T1000 (cell line): ENCODE results near the gene USP21.

Experiments
- DNase-seq: peaks from one replicate; lab custom pipeline; 2025; ENCODE audit warnings: mixed read lengths; lab: John Stamatoyannopoulos, UW

The USP21 gene

GRCh38 chr1:161193561-161194235 is 34.4 kb downstream of the USP21 start:
- DNase-seq, result no peak

GRCh38 chr1:161195171-161195570 is 35.9 kb downstream of the USP21 start:
- DNase-seq, result no peak

- no peak for DNase-seq
These were observed 36.8 kb downstream of the USP21 start for GRCh38 chr1:161196111-161196510.

GRCh38 chr1:161196521-161197451 is 37.5 kb downstream of the USP21 start:
- DNase-seq, result no peak

GRCh38 chr1:161197560-161198193 is 38.4 kb downstream of the USP21 start:
- no peak for DNase-seq

GRCh38 chr1:161198194-161198896 is 39.0 kb downstream of the USP21 start:
- peak; percentile 9 for DNase-seq

- DNase-seq, result no peak
These were observed 39.7 kb downstream of the USP21 start, which contains the start of gene ADAMTS4 for GRCh38 chr1:161198897-161199431. TSS of gene ADAMTS4 (minus strand) at chr1:161199054. CDS start at chr1:161198627, 427 bp downstream.

- DNase-seq, result no peak
These were observed 40.3 kb downstream of the USP21 start for GRCh38 chr1:161199506-161200139.

- no peak for DNase-seq
These were observed 41.2 kb downstream of the USP21 start for GRCh38 chr1:161200421-161200991.

GRCh38 chr1:161200992-161201835 is 41.9 kb downstream of the USP21 start:
- no peak for DNase-seq

- DNase-seq, result peak; percentile 85
These were observed 42.8 kb downstream of the USP21 start, which contains the start of gene NDUFS2 for GRCh38 chr1:161201836-161202712. TSS of gene NDUFS2 (plus strand) at chr1:161202367. CDS start at chr1:161202386, 19 bp downstream.

GRCh38 chr1:161206411-161207140 is 47.3 kb downstream of the USP21 start:
- no peak for DNase-seq

- DNase-seq, result no peak
These were observed 47.9 kb downstream of the USP21 start for GRCh38 chr1:161207173-161207572.

GRCh38 chr1:161209790-161210409 is 50.6 kb downstream of the USP21 start:
- no peak for DNase-seq

GRCh38 chr1:161214369-161214768 is 55.1 kb downstream of the USP21 start:
- DNase-seq, result no peak

- no peak for DNase-seq
These were observed 55.8 kb downstream of the USP21 start, which contains the start of gene FCER1G for GRCh38 chr1:161215076-161215475. TSS of gene FCER1G (plus strand) at chr1:161215295. CDS start at chr1:161215322, 27 bp downstream.
